Left ventricle myocardium inferior (tissue), 1 donor: ENCODE data around the gene ATG4C. TPM values are rescaled to one million over a fixed set of nuclear protein-coding genes. Genes with fewer than 3 reads are reported as not detected.

Experiments
- DNase-seq: peaks from one replicate; pipeline ENCODE4 v3.0.0-alpha.2; 2020
- H3K27ac ChIP-seq: fragments of 200-600 bp; replicated peaks from 2 replicates; pipeline ENCODE4 v1.8.0; 2021
- H3K27me3 ChIP-seq: fragments of 200-600 bp; 2 replicates; pipeline ENCODE4 v1.8.0; 2021; ENCODE audit warnings: low read depth
- H3K36me3 ChIP-seq: fragments of 200-600 bp; 2 replicates; pipeline ENCODE4 v1.8.0; 2021
- H3K4me1 ChIP-seq: fragments of 200-600 bp; 2 replicates; pipeline ENCODE4 v1.8.0; 2021
- H3K4me3 ChIP-seq: fragments of 200-600 bp; 2 replicates; pipeline ENCODE4 v1.8.0; 2021; ENCODE audit warnings: mild to moderate bottlenecking, moderate library complexity
- H3K9me3 ChIP-seq: fragments of 200-600 bp; replicated peaks from 2 replicates; pipeline ENCODE4 v1.8.0; 2021
- CTCF ChIP-seq: fragments of 200-600 bp; IDR thresholded peaks from 2 replicates; pipeline ENCODE4 v1.8.0; 2021; ENCODE audit warnings: antibody characterized with exemption, mild to moderate bottlenecking, borderline replicate concordance
- intact Hi-C: fragments of 100-400 bp; cut with micrococcal nuclease; formaldehyde crosslinking; loops from one replicate; pipeline ENCODE4 v1.11.0; 2022
- total RNA-seq: library from RNA; stranded (reverse); fragmentation: NEBNext Ultra II Directional; extraction: Animal tissue kit (Norgen Biotek cat#: 25700); gene quantifications from one replicate; pipeline ENCODE4 v1.2.1, GENCODE V29; 2021
- donor health status: DM: no; HTN: yes; CAD: no; lungs with severe emphysema.

ATG4C gene
- total RNA-seq, 1 donor from 2014 or later = 10.9 TPM

- Histone ChIP-seq H3K36me3 (no peaks in the 10 kb centered on the region), H3K4me1 (no peaks in the 10 kb centered on the region), H3K4me3 (no peak overlapping the region), H3K9me3 (no peaks in the 10 kb centered on the region), H3K27ac (no peak overlapping the region), H3K27me3 (peaks cover 14% of the 10 kb centered on the region)
- intact Hi-C loops = no loop called here
- peak; percentile 32 for TF ChIP-seq CTCF
- no peak for DNase-seq
Measured at GRCh38 chr1:62906428-62906886, 122.5 kb downstream of the ATG4C start.

- intact Hi-C loops = no loop called here
- no peak overlapping the region for H3K27ac ChIP-seq
- no peaks in the 10 kb centered on the region for H3K4me1 ChIP-seq
- no peak for DNase-seq
- H3K36me3 ChIP-seq = no peaks in the 10 kb centered on the region
- no peak for TF ChIP-seq CTCF
- no peak overlapping the region for H3K4me3 ChIP-seq
- H3K27me3 ChIP-seq = peaks cover 22% of the 10 kb centered on the region
- H3K9me3 ChIP-seq = no peaks in the 10 kb centered on the region
Measured at GRCh38 chr1:62908168-62908695, 124.3 kb downstream of the ATG4C start.

GRCh38 chr1:62912028-62912638, 128.2 kb downstream of the ATG4C start:
- peak; percentile 56 for TF ChIP-seq CTCF
- no peak overlapping the region for H3K4me3 ChIP-seq
- H3K9me3 ChIP-seq = no peaks in the 10 kb centered on the region
- no peak for DNase-seq
- H3K27ac ChIP-seq = no peak overlapping the region
- H3K27me3 ChIP-seq = peaks cover 45% of the 10 kb centered on the region
- H3K4me1 ChIP-seq = no peaks in the 10 kb centered on the region
- H3K36me3 ChIP-seq = no peaks in the 10 kb centered on the region
- intact Hi-C loops = no loop called here

Other genes starting within 250 kb of the ATG4C start
- gene ANGPTL3, start 186.6 kb upstream of the ATG4C start, total RNA-seq = not detected
- 10.2 TPM for gene DOCK7, start 95.7 kb upstream of the ATG4C start, total RNA-seq